GM18498 (cell line): ENCODE data around the gene GPBAR1.
A peak's percentile ranks its signal among the peaks of the same experiment; 100 is the strongest.

Experiments
- ATAC-seq: cut with Tn5 transposase; IDR thresholded peaks from one replicate; pipeline ENCODE4 v1.9.1; 2021; ENCODE audit warnings: mild to moderate bottlenecking, moderate library complexity; ENCODE audit not compliant: unreplicated experiment

The GPBAR1 gene

GRCh38 chr2:218238887-218239286 is 21.9 kb upstream of the GPBAR1 start:
- ATAC-seq: no peak

GRCh38 chr2:218244204-218244603 is 16.6 kb upstream of the GPBAR1 start:
- no peak for ATAC-seq

DNA sequence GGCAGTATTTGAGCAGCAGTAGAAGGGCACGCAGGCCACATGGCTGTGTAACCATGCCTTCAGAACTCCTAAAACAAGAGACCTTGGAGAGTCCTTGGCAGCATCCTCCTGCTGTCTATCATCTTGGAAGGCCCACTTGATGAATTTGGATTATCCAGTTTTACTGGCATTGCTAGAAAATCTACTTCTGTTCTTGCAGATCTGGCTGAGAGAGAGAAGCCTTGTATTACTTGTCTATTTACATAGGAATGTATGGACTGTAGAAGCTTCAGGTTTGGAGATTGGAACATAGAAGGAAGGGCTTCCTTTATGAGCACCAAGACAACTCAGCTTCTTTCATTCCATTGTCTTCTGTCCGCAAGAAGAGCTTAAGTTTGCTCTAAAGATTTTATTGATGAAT is 16.1 kb upstream of the GPBAR1 start:
- no peak for ATAC-seq

DNA sequence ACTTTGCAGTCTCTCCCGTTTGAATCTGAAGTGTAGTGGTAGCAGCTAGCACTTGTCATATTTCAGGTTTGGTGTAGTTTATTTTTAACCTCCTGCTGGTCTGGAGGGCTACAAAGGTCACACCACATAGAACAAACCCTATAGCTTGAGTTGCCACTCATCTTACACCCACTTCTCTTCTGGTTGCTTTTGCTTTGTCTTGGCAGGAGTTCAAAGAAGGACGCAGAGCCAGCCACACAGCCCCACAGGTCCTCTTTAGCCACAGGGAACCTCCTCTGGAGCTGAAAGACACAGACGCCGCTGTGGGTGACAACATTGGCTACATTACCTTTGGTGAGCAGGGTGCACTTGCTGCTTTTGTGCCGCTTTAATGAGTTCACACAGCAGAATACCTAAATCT is 15.6 kb upstream of the GPBAR1 start:
- ATAC-seq: no peak

DNA sequence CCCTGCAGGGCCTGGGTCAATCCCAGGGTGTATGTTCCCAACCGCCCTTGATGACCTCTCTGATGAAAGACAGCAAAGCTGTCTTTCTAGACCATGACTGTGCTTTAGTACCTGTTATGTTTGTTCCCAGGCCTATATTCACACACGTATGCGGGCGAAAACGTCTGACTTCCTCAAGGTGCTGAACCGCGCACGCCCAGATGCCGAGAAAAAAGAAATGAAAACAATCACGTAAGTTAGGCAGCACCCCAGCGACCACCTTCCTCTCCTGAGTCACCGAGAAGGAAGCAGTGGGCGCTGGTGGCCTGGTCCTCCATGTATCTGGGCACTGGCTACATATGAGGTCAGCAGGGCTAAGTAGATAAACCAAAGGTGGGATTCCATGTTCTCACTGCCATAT is 11.1 kb upstream of the GPBAR1 start:
- ATAC-seq: no peak

DNA sequence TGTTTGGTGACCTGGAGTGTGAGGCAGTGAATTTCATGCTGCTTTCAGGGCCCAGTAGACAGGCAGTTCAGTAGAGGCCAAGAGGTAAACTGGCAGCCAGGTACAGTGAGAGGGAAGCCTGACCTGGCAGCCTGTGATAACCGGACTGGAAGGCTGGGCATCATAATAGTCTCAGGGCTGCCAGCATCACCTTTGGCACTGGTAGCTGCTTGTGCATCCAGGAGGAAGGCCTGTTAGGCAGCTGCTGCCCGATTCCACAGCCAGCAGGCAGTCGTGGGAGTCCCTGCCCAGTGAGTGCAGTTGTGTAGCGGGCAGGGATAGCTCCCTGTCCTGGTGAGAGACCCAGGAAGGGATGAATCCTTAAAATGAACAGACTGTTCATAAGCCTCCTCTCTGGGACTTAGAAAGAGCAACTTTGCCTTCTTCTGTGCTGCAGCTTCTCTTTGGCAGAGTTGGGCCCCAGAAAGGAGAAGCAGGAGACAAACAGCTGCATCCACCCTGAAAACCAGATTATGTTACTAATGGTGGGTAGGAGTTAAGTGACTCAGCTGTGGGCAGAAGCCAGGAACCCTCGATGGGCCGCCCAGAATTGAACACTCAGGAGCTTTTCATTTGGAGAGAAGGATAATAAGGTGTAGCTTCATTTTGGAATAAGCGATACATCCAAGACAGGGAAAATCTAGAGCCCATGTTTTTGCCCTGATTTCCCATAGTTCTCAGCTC is 8.1 kb upstream of the GPBAR1 start:
- no peak for ATAC-seq

- ATAC-seq: no peak
These were observed 7.6 kb upstream of the GPBAR1 start for GRCh38 chr2:218253232-218253625.

DNA sequence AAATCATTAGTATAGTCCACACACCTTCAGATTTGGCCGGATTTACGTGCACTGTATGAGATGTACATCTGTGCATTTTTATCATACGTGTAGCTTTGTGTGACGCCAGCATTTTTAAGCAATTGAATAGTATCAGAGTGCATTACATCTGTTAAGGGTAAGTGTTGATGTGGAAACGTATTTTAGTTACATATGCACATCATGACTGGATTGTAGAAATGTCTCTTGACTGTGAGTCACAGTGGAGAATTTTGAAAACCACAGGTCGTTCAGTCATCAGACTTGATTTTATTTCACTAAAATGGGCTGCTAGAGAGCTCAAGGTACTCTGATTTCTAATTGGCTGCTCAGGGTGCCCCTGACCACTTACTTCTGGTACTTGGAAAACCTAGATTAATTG is 5.4 kb upstream of the GPBAR1 start:
- no peak for ATAC-seq

GRCh38 chr2:218256612-218257350 is 4.0 kb upstream of the GPBAR1 start:
- ATAC-seq: no peak

DNA sequence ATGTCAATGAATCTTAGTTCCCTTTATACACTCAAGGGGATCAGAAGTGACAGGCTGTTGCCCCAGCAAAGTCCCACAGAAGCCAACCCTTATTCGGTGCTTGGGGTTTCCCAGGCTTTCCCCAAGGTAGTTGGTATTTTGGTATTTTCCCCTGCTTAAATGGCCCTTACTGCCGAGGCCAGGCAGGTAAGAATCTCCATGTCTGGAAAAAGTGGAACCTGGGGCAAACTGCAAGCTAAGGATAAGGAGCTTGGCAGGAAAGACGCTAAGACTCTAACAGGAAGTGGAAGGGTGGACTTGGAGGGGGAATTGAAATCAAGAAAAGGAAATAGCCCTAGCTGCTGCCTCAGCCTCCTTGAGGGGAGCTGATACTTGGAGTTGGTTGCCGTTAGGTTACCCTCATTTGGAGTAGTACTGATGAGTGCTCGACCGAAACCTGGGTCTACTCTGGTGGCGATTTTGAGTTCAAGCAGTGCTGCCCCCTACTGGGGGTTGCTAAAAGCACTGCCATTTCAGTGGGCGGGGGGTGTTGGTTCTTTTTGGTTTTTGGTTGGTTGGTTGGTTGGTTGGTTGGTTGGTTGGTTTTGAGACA is 3.3 kb upstream of the GPBAR1 start:
- peak; percentile 78 for ATAC-seq

DNA sequence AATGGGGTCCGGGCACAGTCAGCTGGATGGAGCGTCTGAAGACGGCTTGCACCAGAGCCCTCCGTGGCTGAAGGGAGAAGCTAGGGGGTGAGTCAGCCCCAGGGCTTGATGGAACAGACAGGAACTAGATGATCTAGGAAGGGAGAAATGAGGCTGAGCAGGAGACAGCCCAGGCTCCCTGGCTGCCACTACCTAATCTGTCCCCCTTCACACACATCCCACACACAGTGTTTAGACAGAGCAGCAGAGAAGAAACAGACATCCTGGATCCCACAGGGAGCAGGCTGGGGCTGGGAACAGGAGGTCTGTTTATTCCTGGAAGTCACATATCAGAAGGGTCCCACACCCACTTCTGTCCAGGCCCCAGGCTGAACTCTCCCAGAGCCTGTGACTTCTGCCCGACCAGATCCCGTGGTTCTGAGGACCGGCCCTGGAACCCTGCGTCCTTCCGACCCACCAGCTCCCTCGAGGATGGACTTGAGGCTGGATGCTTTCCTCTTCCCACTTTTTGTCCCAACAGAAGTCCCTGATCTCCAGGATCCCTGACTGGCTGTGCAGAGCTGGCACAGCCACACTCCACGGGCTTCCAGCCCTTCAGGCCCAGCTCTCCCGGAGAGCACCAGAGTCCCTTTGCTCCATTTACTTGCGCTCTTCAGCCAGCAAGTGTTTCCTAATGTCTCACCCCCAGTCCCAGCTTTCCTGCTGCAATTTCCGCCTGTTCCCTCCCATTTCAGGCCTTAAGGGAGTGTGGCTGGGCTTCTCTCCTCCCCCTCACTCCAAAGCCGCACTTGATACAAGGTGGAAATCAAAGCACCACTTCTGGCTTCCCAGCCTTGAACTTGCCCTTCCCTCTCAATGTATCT is 1.5 kb upstream of the GPBAR1 start:
- ATAC-seq: no peak

DNA sequence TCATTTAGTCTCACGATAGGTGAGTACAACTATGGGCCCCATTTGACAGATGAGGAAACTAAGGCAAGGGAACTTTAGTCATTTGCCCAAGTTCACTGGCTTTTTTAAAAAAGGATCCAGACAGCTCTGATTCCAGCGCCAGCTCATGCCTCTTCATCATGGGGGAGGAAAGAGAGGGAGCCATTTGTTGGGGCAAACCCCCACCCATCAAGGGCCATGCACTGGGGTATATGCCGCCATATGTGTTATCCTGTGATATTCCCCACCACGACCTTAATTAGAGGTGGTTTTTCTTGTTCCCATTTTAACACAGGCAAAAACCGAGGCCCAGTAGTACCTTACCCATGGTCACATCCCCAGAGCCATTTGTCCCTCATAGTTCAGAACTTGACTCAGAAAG is 649 bp upstream of the GPBAR1 start:
- no peak for ATAC-seq

DNA sequence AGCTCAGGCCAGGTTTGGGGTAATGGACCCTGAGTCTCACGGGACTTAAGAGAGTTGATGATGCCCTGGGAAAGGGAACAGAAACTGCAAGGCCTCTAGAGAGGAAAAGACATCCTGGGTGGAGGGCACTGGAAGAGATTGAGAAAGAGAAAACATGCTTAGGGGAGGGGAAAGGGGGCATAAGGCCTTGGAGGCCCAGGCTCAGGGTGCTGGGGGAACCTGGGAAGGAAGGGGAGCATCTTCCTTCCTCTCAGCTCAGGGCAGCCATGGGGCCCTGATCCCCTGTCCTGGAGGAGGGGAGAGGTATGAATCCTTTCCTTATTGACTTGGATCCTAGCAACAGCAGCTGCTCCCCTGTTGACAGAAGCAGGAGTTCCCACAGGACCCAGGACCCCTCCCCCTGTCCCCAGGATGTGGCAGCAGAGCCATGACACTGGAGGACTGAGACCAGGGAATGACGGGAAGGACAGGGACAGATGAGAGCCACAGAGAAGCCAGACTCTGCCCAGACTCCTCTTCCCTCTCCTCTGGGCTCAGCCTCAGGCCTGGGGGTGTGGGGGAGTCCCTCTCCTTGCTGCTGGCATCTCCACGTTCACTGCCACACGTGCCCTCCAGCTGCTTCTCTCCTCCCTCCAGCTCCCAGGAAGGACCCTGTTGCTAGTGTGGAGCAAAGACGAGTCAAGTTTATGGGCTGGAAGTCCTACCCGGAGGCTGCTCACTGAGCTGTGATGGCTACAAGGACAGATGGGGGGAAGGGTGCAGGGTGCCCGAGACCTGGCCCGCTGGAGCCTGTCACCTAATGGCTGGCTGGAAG is 815 bp downstream of the GPBAR1 start:
- ATAC-seq: no peak

DNA sequence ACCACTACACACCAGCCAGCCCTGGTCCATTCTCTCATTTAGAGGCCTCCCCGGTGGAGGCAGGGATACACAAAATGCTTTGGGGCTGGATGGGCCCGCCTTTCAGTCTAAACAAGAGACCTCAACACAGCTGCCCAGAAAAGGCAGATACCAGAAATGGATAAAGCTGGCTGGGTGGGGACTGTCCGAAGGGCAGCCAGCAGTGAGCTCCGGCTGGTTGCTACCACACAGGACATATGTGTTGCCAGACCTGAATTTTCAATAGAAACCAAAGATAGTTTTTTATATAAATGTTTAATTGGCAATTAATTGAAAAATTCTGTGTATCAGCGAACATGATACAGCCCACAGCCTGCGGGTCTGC is 1.4 kb downstream of the GPBAR1 start:
- ATAC-seq: no peak

GRCh38 chr2:218262631-218263586 is 2.1 kb downstream of the GPBAR1 start:
- ATAC-seq: no peak

- no peak for ATAC-seq
These were observed 3.2 kb downstream of the GPBAR1 start for GRCh38 chr2:218263817-218264641.

DNA sequence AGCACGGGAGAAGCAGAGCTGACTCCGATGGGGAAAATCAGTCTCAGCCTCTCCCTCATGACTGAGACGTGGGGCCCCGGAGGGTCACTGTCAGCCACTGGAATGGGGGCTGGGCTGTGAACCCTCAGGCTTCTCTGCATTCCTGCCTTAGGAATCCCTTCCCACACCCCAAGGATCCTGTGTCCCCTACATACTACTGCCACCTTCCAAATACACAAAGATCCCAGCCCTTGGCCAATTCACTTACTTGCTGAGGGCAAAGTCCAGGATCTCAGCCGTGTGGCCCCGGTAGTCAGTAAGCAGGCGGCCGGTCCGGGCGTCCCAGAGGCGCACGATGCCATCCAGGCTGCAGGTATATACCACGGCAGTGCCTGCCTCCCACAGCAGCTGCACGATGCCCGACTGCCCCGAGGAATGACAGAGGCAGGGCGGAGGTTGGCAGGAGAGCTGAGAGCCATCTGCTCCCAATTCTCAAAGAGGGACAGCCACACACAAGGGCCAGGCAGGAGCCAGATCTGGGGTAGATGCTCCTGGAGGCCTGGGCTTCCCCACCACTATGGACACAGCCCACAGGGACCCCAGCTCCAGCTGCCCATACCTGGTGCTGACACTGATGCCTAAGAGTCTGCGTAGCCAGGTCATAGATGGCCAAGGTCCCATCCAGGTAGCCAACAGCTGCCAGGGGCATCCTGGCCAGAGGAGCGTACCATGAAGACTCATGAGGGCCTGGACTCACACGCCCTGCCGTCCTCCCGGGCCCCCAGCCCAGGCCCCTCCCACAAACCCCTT is 4.2 kb downstream of the GPBAR1 start:
- no peak for ATAC-seq

DNA sequence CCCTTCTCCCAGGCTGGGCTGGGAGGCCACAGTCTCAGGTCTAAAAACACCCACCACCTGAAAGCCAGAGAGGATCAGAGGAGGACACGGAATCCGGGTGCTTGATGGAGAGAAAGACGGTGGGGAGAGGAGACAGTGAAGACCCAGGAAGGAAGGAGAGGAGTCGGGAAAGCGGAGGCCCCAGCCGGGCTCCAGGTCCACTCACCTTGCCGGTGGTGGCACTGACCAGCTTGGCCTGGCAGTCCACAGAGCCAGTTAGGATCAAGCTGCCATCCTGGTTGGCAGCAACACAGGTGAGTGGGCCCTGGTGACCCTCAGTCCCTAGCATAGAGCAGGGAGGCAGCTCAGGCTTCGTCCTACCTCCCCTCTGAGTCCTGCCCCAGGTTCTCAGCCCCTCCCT is 4.8 kb downstream of the GPBAR1 start:
- no peak for ATAC-seq
